Measurements from ENCODE around the gene HS3ST3B1.

DNA sequence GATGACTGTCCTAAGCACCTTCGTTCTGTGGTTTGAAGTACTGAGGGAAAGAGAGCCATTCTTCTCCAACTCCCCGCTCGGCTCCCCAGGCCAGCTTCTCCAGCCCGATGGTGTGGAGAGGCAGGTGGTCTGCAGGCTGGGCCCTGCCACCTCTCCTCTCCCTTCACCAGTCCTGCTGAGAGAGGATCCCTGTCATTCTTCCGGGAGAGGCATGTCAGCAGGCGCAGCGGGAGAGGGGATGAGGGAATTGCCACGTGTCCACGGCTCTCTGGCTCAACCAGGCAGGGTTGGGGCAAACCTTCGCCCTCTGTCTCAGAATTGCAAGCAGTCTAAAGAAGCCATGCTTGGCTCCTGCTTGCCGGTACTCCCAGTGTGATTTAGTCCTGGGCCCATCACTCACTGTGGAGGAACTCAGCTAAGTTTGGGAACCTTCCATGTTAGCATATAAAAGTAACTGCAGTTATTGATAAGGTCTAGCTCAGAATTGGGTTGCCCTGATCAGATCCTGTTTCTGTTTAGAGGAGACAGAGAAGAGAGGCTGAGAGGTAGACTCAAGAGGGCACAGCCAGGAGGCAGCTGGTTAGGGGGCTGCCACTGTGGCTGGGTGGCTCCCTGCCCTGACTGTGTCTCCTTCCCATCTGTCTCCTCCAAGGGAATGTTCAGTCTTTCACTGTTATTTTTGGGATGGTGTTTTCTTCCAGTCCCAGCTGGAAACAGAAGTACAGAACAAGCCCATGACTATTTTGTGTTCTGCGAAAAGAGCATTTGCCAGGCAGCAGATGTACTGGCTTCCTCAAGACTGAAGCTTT, 17.4 kb downstream of the HS3ST3B1 start:
- TF ChIP-seq, protein P1, sequence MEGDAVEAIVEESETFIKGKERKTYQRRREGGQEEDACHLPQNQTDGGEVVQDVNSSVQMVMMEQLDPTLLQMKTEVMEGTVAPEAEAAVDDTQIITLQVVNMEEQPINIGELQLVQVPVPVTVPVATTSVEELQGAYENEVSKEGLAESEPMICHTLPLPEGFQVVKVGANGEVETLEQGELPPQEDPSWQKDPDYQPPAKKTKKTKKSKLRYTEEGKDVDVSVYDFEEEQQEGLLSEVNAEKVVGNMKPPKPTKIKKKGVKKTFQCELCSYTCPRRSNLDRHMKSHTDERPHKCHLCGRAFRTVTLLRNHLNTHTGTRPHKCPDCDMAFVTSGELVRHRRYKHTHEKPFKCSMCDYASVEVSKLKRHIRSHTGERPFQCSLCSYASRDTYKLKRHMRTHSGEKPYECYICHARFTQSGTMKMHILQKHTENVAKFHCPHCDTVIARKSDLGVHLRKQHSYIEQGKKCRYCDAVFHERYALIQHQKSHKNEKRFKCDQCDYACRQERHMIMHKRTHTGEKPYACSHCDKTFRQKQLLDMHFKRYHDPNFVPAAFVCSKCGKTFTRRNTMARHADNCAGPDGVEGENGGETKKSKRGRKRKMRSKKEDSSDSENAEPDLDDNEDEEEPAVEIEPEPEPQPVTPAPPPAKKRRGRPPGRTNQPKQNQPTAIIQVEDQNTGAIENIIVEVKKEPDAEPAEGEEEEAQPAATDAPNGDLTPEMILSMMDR (IDR thresholded peaks at IDR 0.05): no peak
- TF ChIP-seq NFYB (CRISPR knock-in tag; conservative IDR thresholded peaks at IDR 0.05; ENCODE audit: low read depth) (no peak), ZBTB21 (CRISPR knock-in tag; IDR thresholded peaks at IDR 0.05; ENCODE audit: borderline replicate concordance) (no peak), ZNF138 (CRISPR knock-in tag; conservative IDR thresholded peaks at IDR 0.05) (no peak), ELF4 (CRISPR knock-in tag; IDR thresholded peaks at IDR 0.05; ENCODE audit: low read depth) (no peak), CREB1 (CRISPR knock-in tag; IDR thresholded peaks at IDR 0.05) (no peak), ZNF121 (CRISPR knock-in tag; IDR thresholded peaks at IDR 0.05) (no peak)
- TF ChIP-seq, protein P2, sequence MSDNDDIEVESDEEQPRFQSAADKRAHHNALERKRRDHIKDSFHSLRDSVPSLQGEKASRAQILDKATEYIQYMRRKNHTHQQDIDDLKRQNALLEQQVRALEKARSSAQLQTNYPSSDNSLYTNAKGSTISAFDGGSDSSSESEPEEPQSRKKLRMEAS (CRISPR knock-in tag; IDR thresholded peaks at IDR 0.05): no peak

All from WTC11 (cell line).